ENCODE data around the gene KASH5.

DNA sequence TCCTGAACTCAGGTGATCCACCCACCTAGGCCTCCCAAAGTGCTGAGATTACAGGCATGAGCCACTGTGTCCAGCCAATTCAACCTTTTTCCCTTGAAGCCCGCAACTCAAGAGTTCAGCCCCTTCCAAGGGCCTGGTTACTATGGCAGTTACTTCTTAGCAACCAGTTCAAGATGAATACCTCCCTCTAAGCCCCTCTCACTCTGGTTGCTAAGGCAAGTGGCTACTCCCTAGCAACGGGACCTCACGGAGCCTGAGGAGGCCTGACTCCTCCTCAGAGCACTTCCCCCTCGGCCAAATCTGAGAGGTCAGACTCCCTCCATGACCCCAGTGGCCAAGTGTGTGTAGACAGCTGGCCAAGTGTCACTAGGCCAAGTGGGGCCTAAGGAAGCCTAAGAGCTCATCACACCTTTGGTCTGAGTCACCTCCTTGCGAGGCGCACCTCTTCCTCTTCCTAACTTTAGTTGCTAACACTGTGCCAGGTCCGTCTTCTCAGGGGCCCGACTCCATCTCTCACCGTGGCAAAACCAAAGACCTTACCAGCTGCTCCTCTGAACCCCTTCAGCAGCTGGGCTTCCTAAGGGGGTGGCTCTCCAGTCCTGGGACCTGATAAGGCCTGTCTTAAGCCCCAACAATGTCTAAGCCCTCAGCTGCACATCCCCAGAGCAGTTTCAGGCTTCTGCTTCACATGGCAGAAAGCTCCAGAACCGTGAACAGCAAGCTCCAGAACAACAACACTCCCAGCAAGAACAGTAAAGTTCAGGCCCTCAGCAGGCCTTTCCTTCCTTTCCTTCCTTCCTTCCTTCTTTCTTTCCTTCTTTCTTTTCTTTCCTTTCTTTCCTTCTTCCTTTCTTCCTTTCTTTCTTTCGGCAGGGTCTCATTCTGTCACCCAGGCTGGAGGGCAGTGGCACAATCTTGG is 43.3 kb upstream of the KASH5 start:
- no peak for TF ChIP-seq CTCF (conservative IDR thresholded peaks at IDR 0.05; ENCODE audit: low read depth, low read length)
- TF ChIP-seq EZH2phosphoT487 (IDR thresholded peaks at IDR 0.05; ENCODE audit: borderline replicate concordance, low read length): no peak
- no peak for TF ChIP-seq EZH2 (IDR thresholded peaks at IDR 0.05; ENCODE audit: low read length, unreplicated experiment)

Measured in PC-3 (cell line).